H9 (cell line): ENCODE results near the gene SLC2A4RG. TPM values are rescaled to one million over a fixed set of nuclear protein-coding genes. Genes with fewer than 3 reads are reported as not detected.

Source experiments
- DNase-seq: peaks from one replicate; pipeline ENCODE4 v3.0.0-alpha.2; 2017
- H2AFZ ChIP-seq: one replicate; pipeline ENCODE4 v1.6.1; 2013; ENCODE audit warnings: mild to moderate bottlenecking, low read length, control low read depth, moderate library complexity
- H2AK5ac ChIP-seq: 2 replicates; pipeline ENCODE4 v1.6.1; 2013; ENCODE audit warnings: low read length, control low read depth, mixed read lengths; ENCODE audit not compliant: insufficient read length
- H2BK120ac ChIP-seq: one replicate; pipeline ENCODE4 v1.6.1; 2013; ENCODE audit warnings: low read depth, mild to moderate bottlenecking, low read length, control low read depth, inconsistent platforms; ENCODE audit not compliant: poor library complexity, severe bottlenecking
- H2BK12ac ChIP-seq: 2 replicates; pipeline ENCODE4 v1.6.1; 2013; ENCODE audit warnings: low read length, control low read depth, mixed read lengths, low read depth; ENCODE audit not compliant: insufficient read length
- H2BK15ac ChIP-seq: 2 replicates; pipeline ENCODE4 v1.6.1; 2013; ENCODE audit warnings: low read depth, low read length, control low read depth
- H2BK20ac ChIP-seq: one replicate; pipeline ENCODE4 v1.6.1; 2013; ENCODE audit warnings: low read depth, mild to moderate bottlenecking, low read length, control low read depth, inconsistent platforms; ENCODE audit not compliant: poor library complexity, severe bottlenecking
- H2BK5ac ChIP-seq: 2 replicates; pipeline ENCODE4 v1.6.1; 2013; ENCODE audit warnings: low read length, control low read depth, mixed read lengths; ENCODE audit not compliant: insufficient read length
- H3K14ac ChIP-seq: 2 replicates; pipeline ENCODE4 v1.6.1; 2013; ENCODE audit warnings: low read length, control low read depth; ENCODE audit not compliant: insufficient read depth
- H3K18ac ChIP-seq: 2 replicates; pipeline ENCODE4 v1.6.1; 2013; ENCODE audit warnings: low read depth, mild to moderate bottlenecking, mixed read lengths, low read length, control low read depth; ENCODE audit not compliant: insufficient read length
- H3K23ac ChIP-seq: 2 replicates; pipeline ENCODE4 v1.6.1; 2013; ENCODE audit warnings: low read length, control low read depth, mixed read lengths, low read depth; ENCODE audit not compliant: insufficient read length
- H3K23me2 ChIP-seq: 2 replicates; pipeline ENCODE4 v1.6.1; 2013; ENCODE audit warnings: low read depth, mild to moderate bottlenecking, mixed read lengths, low read length, control low read depth; ENCODE audit not compliant: insufficient read length, poor library complexity, severe bottlenecking
- H3K27ac ChIP-seq: 2 replicates; pipeline ENCODE4 v1.5.1; 2013; ENCODE audit warnings: low read length, control low read depth, mixed read lengths, low read depth; ENCODE audit not compliant: insufficient read length
- H3K27me3 ChIP-seq: 2 replicates; pipeline ENCODE4 v1.6.1; 2013; ENCODE audit warnings: low read length, control low read depth, inconsistent platforms; ENCODE audit not compliant: insufficient read depth
- H3K4ac ChIP-seq: 2 replicates; pipeline ENCODE4 v1.6.1; 2013; ENCODE audit warnings: low read depth, mild to moderate bottlenecking, control low read depth, inconsistent platforms, low read length, moderate library complexity
- H3K4me1 ChIP-seq: 2 replicates; pipeline ENCODE4 v1.6.1; 2013; ENCODE audit warnings: low read length, control low read depth, inconsistent platforms; ENCODE audit not compliant: insufficient read depth
- H3K4me2 ChIP-seq: 2 replicates; pipeline ENCODE4 v1.6.1; 2013; ENCODE audit warnings: low read length, control low read depth, mixed read lengths; ENCODE audit not compliant: insufficient read length, insufficient read depth
- H3K56ac ChIP-seq: 2 replicates; pipeline ENCODE4 v1.6.1; 2013; ENCODE audit warnings: low read depth, mild to moderate bottlenecking, mixed read lengths, low read length, control low read depth; ENCODE audit not compliant: insufficient read length
- H3K79me1 ChIP-seq: 2 replicates; pipeline ENCODE4 v1.6.1; 2013; ENCODE audit warnings: low read depth, mild to moderate bottlenecking, moderate library complexity, low read length, control low read depth, inconsistent platforms; ENCODE audit not compliant: insufficient read depth, poor library complexity, severe bottlenecking
- H3K79me2 ChIP-seq: 2 replicates; pipeline ENCODE4 v1.6.1; 2013; ENCODE audit warnings: low read length, control low read depth, inconsistent platforms; ENCODE audit not compliant: insufficient read depth
- H3K9ac ChIP-seq: 2 replicates; pipeline ENCODE4 v1.6.1; 2013; ENCODE audit warnings: low read length, control low read depth, mixed read lengths; ENCODE audit not compliant: insufficient read length; ENCODE audit errors: extremely low read depth
- H3K9me3 ChIP-seq: one replicate; pipeline ENCODE4 v1.6.1; 2013; ENCODE audit warnings: low read depth, low read length, inconsistent platforms; ENCODE audit not compliant: control insufficient read depth
- H3T11ph ChIP-seq: one replicate; pipeline ENCODE4 v1.6.1; 2013; ENCODE audit warnings: mild to moderate bottlenecking, low read length, control low read depth, inconsistent platforms
- H4K20me1 ChIP-seq: one replicate; pipeline ENCODE4 v1.6.1; 2013; ENCODE audit not compliant: control insufficient read depth, insufficient read length, insufficient read depth
- H4K5ac ChIP-seq: 2 replicates; pipeline ENCODE4 v1.6.1; 2013; ENCODE audit warnings: low read depth, mild to moderate bottlenecking, mixed read lengths, low read length, control low read depth; ENCODE audit not compliant: insufficient read length
- H4K8ac ChIP-seq: replicated peaks from 2 replicates; pipeline ENCODE4 v1.6.1; 2013; ENCODE audit warnings: low read length, control low read depth, mixed read lengths, low read depth; ENCODE audit not compliant: insufficient read length
- H4K91ac ChIP-seq: 2 replicates; pipeline ENCODE4 v1.6.1; 2013; ENCODE audit warnings: low read depth, mild to moderate bottlenecking, moderate library complexity, mixed read lengths, low read length, control low read depth; ENCODE audit not compliant: insufficient read length
- H3K27ac Mint-ChIP-seq, 3 experiments: 2 replicates in 2 of 3; 3 replicates in 1 of 3; pipeline ENCODE4 v1.8.0; 2020 to 2021; ENCODE audit warnings: mixed read lengths in 3 of 3, mild to moderate bottlenecking in 1 of 3, moderate library complexity in 1 of 3
- H3K27me3 Mint-ChIP-seq: 2 replicates; pipeline ENCODE4 v1.8.0; 2021; ENCODE audit warnings: low read depth, mild to moderate bottlenecking, moderate library complexity, mixed read lengths
- H3K36me3 Mint-ChIP-seq, 3 experiments: 2 replicates in 2 of 3; 3 replicates in 1 of 3; pipeline ENCODE4 v1.8.0; 2020 to 2021; ENCODE audit warnings: low read depth in 3 of 3, mixed read lengths in 3 of 3; ENCODE audit not compliant: insufficient read depth in 1 of 3
- H3K4me1 Mint-ChIP-seq, 2 experiments: 2 replicates each; pipeline ENCODE4 v1.8.0; 2020; ENCODE audit warnings: mixed read lengths in 2 of 2
- H3K4me3 Mint-ChIP-seq, 2 experiments: 2 replicates in 1 of 2; 3 replicates in 1 of 2; pipeline ENCODE4 v1.8.0; 2020 to 2021; ENCODE audit warnings: mild to moderate bottlenecking in 2 of 2, mixed read lengths in 2 of 2, moderate library complexity in 1 of 2
- H3K9me3 Mint-ChIP-seq, 2 experiments: 2 replicates in 1 of 2; 3 replicates in 1 of 2; pipeline ENCODE4 v1.8.0; 2020; ENCODE audit warnings: mild to moderate bottlenecking in 2 of 2, mixed read lengths in 2 of 2, moderate library complexity in 1 of 2
- WGBS: extraction: QIAGEN DNeasy Blood & Tissue Kit; methylation state at CpG from one replicate; pipeline ENCODE4 v1.1.7; 2013; ENCODE audit warnings: missing lambda C conversion rate, low lambda C conversion rate, mixed read lengths; ENCODE audit not compliant: insufficient read length; ENCODE audit errors: extremely low coverage; 5-methylcytosine and 5-hydroxymethylcytosine counted together
- total RNA-seq: library from RNA; stranded (reverse); gene quantifications from 2 replicates; pipeline ENCODE4 v1.2.1, GENCODE V29; 2021
- TF ChIP-seq, protein P1 (sequence below): fragments of 200-600 bp; sonication (generic); conservative IDR thresholded peaks from 3 replicates; pipeline ENCODE4 v1.8.0; 2021; ENCODE audit warnings: antibody characterized with exemption, mild to moderate bottlenecking

Gene SLC2A4RG
- total RNA-seq, 1 experiment from 2014 or later: 43.9 TPM

DNA sequence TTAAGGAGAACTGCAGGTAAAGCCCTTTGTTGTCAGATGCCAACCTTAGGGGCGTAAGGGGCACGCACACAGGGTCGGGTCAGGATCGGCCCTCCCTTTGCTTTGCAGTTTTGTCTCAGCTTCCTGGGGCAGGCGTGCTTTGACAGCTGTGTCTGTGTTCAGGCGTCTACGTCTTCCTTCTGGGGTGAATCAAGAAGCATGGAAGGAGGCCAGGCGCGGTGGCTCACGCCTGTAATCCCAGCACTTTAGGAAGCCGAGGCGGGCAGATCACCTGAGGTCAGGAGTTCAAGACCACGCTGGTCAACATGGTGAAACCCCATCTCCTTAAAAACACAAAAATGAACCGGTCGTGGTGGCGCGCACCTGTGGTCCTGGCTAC, 30.4 kb upstream of the SLC2A4RG start:
- no peaks in the 10 kb centered on the region for H4K20me1 ChIP-seq
- no peak overlapping the region for H2BK120ac ChIP-seq
- Mint-ChIP-seq H3K27ac (no peak overlapping the region), H3K27me3 (no peaks in the 10 kb centered on the region), H3K9me3 (peaks cover 0 to 3% of the 10 kb centered on the region in 2 experiments; a peak in 1 of 5 replicates), H3K4me1 (peaks cover 8 to 16% of the 10 kb centered on the region in 2 experiments), H3K36me3 (peaks cover 53 to 69% (median 66%) of the 10 kb centered on the region in 3 experiments), H3K4me3 (peak overlapping the region; percentile 89 to 91)
- no peak overlapping the region for H4K5ac ChIP-seq
- H3K79me2 ChIP-seq: peaks cover 11% of the 10 kb centered on the region; the same call in 1 of the 2 replicates
- no peak overlapping the region for H3K4ac ChIP-seq
- no peak overlapping the region for H3K27ac ChIP-seq
- H3K9ac ChIP-seq: no peak overlapping the region
- no peak overlapping the region for H2BK20ac ChIP-seq
- no peak overlapping the region for H4K8ac ChIP-seq
- peaks cover 4% of the 10 kb centered on the region for H3K79me1 ChIP-seq
- no peak overlapping the region for H2BK5ac ChIP-seq
- H3K27me3 ChIP-seq: no peaks in the 10 kb centered on the region
- H3K23ac ChIP-seq: no peak overlapping the region
- no peak overlapping the region for H2BK12ac ChIP-seq
- H2BK15ac ChIP-seq: no peak overlapping the region
- H2AK5ac ChIP-seq: no peak overlapping the region
- H3K56ac ChIP-seq: no peak overlapping the region
- no peak for DNase-seq
- no peak overlapping the region for H4K91ac ChIP-seq
- H3T11ph ChIP-seq: no peak overlapping the region
- H3K18ac ChIP-seq: no peak overlapping the region
- TF ChIP-seq, protein P1, sequence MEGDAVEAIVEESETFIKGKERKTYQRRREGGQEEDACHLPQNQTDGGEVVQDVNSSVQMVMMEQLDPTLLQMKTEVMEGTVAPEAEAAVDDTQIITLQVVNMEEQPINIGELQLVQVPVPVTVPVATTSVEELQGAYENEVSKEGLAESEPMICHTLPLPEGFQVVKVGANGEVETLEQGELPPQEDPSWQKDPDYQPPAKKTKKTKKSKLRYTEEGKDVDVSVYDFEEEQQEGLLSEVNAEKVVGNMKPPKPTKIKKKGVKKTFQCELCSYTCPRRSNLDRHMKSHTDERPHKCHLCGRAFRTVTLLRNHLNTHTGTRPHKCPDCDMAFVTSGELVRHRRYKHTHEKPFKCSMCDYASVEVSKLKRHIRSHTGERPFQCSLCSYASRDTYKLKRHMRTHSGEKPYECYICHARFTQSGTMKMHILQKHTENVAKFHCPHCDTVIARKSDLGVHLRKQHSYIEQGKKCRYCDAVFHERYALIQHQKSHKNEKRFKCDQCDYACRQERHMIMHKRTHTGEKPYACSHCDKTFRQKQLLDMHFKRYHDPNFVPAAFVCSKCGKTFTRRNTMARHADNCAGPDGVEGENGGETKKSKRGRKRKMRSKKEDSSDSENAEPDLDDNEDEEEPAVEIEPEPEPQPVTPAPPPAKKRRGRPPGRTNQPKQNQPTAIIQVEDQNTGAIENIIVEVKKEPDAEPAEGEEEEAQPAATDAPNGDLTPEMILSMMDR: no peak
- H2AFZ ChIP-seq: no peak overlapping the region
- peaks cover 12% of the 10 kb centered on the region for H3K23me2 ChIP-seq
- no peak overlapping the region for H3K14ac ChIP-seq
- WGBS: no CpG with 5 or more reads among the region's 17 CpGs
- no peaks in the 10 kb centered on the region for H3K4me1 ChIP-seq
- H3K9me3 ChIP-seq: no peaks in the 10 kb centered on the region
- peak overlapping the region; percentile 90 for H3K4me2 ChIP-seq
